ENCODE data around the gene SF3B2.

DNA sequence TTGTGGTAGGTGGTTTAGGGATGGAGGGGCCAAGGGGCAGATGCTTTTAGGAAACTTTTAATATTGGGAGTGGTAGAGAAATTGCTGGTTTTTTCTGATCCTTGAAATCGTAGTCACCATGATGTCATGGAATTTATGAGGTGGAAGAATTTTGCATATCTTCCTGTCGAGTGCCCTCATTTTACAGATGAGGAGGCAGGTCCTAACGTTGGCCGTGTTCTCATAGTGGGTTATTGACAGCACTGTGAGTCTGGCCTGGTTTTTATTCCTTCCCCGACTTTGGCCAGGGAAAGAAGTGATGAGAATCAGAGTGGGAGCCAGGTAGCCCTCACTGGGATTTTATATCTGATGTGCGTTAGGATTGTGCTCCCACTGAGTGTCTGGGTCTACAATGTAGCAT is 9.1 kb downstream of the SF3B2 start:
- TF ChIP-seq CTCF (conservative IDR thresholded peaks at IDR 0.05) = no peak
- no peak for TF ChIP-seq ZFX (IDR thresholded peaks at IDR 0.05)

All from C4-2B (cell line).